Lower leg skin (tissue), 4 donors: ENCODE results near the gene ZNF274. TPM values are rescaled to one million over a fixed set of nuclear protein-coding genes. Genes with fewer than 3 reads are reported as not detected.
"Not testable (repeated sequence)": the region's sequence is repeated elsewhere in the genome, so short reads cannot be mapped to it uniquely, and the experiment has no call there.

Source experiments
- DNase-seq, 2 donors: peaks; one replicate each; pipeline ENCODE4 v3.0.0-alpha.2; 2019; ENCODE audit warnings: low spot score in 2 of 2
- H3K4me3 ChIP-seq: fragments of 200-600 bp; sonication (generic); 2 replicates; pipeline ENCODE4 v1.5.1; 2017; ENCODE audit warnings: mild to moderate bottlenecking, low read depth; ENCODE audit not compliant: poor library complexity, severe bottlenecking
- CTCF ChIP-seq, 3 donors: fragments of 450-650 bp; IDR thresholded peaks; one replicate each; pipeline ENCODE4 v1.5.1; 2016; ENCODE audit warnings: antibody characterized with exemption in 3 of 3, mild to moderate bottlenecking in 3 of 3, moderate library complexity in 2 of 3
- POLR2A ChIP-seq, 2 donors: fragments of 450-650 bp; IDR thresholded peaks; one replicate each; pipeline ENCODE4 v1.6.1; 2016 to 2017; ENCODE audit warnings: antibody characterized with exemption in 2 of 2, mild to moderate bottlenecking in 1 of 2, moderate library complexity in 1 of 2
- WGBS, 2 donors: methylation state at CpG; one replicate each; pipeline ENCODE4 v1.1.5; 2018; 5-methylcytosine and 5-hydroxymethylcytosine counted together
- intact Hi-C: fragments of 100-400 bp; cut with DNase I; formaldehyde crosslinking; loops from one replicate; pipeline ENCODE4 v1.15.0; 2023; ENCODE audit warnings: low total_unique reads
- total RNA-seq, 4 donors: library from RNA; depleted of rRNA; stranded (reverse); fragments of >200 nt; gene quantifications; one replicate each; pipeline ENCODE4 v1.1.0, GENCODE V29; 2016

Gene ZNF274
- 10 to 100 TPM; 32.5 to 58.5 (median 34.2) TPM for total RNA-seq

DNA sequence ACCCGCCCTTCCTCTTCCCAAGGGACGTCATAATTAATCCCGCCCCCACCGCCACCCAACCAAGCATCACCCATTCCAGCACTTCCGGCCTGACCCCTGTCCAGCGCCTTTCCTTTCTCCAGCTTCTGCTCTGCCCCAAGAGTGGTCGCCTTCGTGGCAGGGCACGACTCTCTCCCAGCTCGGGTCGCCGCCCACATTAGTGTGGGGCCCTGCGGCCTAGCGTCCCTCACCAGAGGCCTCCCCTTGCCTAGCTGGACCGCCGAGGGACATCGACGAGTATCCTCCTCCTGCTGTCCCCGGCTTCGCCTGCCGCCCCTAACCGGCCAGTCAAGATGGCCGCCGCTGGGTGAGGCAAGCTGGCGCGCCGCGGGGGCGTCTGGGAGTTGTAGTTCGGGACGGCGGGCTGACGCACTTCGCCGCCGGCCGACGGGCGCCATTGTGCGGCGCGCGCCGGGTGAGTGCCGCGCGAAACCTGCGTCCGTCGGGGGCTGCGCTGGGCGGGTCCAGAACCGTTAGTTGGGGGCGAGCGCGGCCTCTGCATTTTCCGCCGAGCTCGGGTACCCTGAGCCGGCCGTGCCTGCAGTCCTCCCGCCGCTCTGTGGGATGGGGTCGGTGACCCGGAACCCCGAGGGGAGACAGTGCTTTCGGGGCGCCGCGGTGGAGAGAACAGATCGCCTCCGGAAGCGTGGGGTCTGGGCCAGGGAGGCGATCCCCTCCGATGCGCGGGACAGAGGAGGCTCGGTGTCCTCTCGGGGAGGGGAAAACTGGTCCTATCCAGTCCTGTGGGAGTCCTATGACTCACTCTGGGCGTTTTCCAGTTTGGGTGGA lies at the start of gene ZNF274:
Gene ZNF274, plus strand, starts transcription at position 73 of the 828 bp plus-strand sequence. CDS start 905 bp downstream, outside the sequence.
- intact Hi-C loops, result no loop called here
- TF ChIP-seq CTCF (IDR thresholded peaks at IDR 0.05) (peak in 1 of 3 donors; percentile 43), POLR2A (IDR thresholded peaks at IDR 0.05) (peak in 1 of 2 donors; percentile 62)
- peak; percentile 89 to 99 for DNase-seq
- H3K4me3 ChIP-seq, result peak within 1 kb of the TSS; percentile 63
- WGBS, 2 donors, result 0 to 1% methylated on average over 9 to 42 of the region's 80 CpGs

- WGBS, 2 donors, result 96 to 100% methylated on average over 1 of the region's 1 CpG
- TF ChIP-seq CTCF (IDR thresholded peaks at IDR 0.05) (no peak), POLR2A (IDR thresholded peaks at IDR 0.05) (no peak)
- intact Hi-C loops, result no loop called here
- H3K4me3 ChIP-seq, result no peak overlapping the region
- no peak for DNase-seq
Observed at GRCh38 chr19:58134244-58134643, 48.6 kb upstream of the ZNF274 start.

DNA sequence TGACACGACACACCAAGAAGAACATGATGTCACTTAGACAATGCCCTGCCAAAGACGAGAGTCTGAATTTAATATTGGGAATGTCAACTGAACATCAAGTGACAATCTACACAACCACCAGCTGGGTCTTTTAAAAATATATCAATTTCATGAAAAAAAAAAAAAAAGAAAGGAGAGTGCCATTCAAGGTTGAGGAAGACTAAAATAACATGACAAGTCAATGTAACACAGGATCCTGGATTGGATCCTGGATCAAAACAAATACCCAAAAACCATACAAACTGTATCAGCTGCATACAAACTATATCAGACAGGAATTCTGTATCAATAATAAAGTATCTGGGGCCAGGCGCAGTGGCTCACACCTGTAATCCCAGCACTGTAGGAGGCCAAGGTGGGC lies 37.0 kb upstream of the ZNF274 start:
- intact Hi-C loops, result no loop called here
- 96 to 99% methylated on average over 3 of the region's 3 CpGs for WGBS, 2 donors
- H3K4me3 ChIP-seq, result no peak overlapping the region
- no peak for TF ChIP-seq POLR2A (IDR thresholded peaks at IDR 0.05)
- no peak for TF ChIP-seq CTCF (IDR thresholded peaks at IDR 0.05)
- DNase-seq, result no peak

DNA sequence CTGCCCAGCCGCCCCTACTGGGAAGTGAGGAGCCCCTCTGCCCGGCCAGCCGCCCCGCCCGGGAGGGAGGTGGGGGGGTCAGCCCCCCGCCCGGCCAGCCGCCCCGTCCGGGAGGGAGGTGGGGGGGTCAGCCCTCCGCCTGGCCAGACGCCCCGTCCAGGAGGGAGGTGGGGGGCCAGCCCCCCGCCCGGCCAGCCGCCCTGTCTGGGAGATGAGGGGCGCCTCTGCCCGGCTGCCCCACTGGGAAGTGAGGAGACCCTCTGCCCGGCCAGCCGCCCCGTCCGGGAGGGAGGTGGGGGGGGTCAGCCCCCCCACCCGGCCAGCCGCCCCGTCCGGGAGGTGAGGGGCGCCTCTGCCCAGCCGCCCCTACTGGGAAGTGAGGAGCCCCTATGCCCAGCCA lies 35.4 kb upstream of the ZNF274 start:
- 92 to 99% methylated on average over 10 to 12 of the region's 28 CpGs for WGBS, 2 donors
- DNase-seq, result not testable (repeated sequence)

DNA sequence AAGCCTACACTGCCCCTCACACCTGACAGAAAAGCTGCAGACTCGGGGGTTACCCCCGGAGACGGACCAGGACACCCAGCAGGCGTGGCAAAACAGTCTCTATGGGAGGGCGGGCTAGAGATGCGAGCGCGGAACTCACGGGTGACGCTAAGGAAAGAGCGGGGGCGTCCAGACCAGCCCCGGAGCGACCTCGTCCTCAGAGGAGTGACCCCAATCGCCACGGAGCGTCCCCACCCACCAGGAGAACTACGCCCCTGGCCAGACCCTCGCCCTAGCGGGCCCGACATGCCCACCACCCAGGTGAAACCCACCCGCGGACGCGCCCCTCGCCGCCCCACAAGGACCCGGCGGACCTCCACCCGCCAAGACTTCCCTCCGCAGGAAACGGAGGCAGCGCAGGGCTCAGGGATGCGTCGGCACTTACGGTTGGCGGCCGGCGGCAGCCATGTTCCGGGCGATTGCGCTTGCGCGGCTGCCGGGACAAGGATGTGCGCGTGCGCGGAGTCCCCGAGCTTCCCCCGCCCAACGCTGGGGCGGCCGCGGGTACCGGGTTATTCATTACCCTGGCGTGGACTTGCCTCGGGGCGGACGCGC lies 32.4 kb upstream of the ZNF274 start, which contains the start of gene ZNF329:
Gene ZNF329, minus strand, starts transcription at position 462 of the 594 bp plus-strand sequence. CDS start 21,286 bp downstream, outside the sequence.
- DNase-seq, result peak; percentile 66 to 95
- intact Hi-C loops, result loop anchor here (10.0 kb wide), 1 partner anchor 746 kb away; no protein-coding TSS in a partner anchor
- TF ChIP-seq CTCF (IDR thresholded peaks at IDR 0.05) (no peak), POLR2A (IDR thresholded peaks at IDR 0.05) (no peak)
- WGBS, 2 donors, result 1% methylated on average over 34 to 49 of the region's 62 CpGs
- peak within 1 kb of the TSS; percentile 74 for H3K4me3 ChIP-seq

More for the DNA sequence above, 35.4 kb upstream of the ZNF274 start:
- H3K4me3 ChIP-seq, intact Hi-C loops: not testable (repeated sequence)

- TF ChIP-seq CTCF (IDR thresholded peaks at IDR 0.05) (no peak), POLR2A (IDR thresholded peaks at IDR 0.05) (no peak)
- no peak overlapping the region for H3K4me3 ChIP-seq
- WGBS, 2 donors, result 93 to 96% methylated on average over 2 of the region's 2 CpGs
- intact Hi-C loops, result loop anchor here (10.0 kb wide), 1 partner anchor 749 kb away; no protein-coding TSS in a partner anchor
- DNase-seq, result no peak
Observed at GRCh38 chr19:58153386-58153785, 29.5 kb upstream of the ZNF274 start.
